NCI-H2029 (cell line): ENCODE results near the gene TMEM134.

Experiments
- DNase-seq: peaks from one replicate; lab custom pipeline; 2025; lab: John Stamatoyannopoulos, UW

Gene TMEM134

DNA sequence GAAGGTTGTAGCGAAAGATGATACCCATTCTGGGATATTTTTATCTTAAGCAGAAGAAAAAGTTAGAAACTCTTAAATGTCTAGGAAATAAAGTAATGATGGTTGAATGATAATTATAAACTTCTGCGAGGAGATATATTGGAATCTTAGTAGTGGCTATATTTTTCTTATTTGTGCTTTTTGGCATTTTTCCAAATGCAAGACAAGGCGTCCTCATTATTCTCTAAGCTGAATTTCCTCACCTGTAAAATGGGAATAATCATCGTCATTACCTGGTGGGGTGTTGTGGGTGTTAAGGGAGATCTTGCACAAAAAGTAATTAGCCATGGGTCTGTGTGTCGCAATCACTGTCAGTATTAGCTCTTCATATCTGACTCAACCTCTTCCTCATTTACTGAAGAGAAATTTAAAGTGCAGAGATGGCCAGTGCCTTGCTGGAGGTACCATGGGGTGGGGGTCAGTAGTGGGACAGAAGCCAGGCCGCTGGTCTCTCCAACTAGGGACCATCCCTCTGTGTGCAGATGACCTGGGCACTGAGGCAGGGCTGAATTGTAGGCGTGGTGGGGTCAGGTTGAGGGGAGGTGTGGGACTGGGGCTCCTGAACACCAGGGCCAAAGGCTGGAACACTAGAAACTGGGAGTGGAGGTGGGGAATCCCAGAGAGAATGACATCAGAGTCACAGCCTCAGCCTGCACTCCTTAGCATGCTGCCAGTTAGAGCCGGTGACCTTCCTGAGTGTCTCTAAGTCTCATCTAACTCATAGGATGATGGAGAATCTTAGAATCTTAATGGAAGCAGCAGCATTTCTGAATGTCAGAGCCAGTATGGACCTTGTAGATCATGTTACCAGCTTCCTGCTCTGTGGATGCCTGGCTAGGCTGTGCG, 32.0 kb upstream of the TMEM134 start:
- DNase-seq: no peak

DNA sequence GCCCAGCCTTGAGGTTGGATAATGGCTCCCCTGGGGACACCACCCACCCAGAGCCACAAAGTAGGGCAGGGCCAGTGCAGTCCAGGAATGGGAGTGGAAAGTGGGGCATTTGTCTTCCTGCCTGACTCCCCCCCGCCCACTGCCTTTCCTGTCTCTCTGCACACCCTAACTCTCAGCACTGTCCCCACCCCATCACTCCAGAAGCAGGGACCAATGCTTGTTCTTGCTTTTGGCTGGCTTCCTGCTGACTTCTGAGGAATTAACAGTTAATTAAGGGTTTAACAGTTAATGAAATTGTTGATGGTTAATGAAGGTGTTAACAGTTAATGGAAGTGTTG, 31.4 kb upstream of the TMEM134 start:
- DNase-seq: no peak

DNA sequence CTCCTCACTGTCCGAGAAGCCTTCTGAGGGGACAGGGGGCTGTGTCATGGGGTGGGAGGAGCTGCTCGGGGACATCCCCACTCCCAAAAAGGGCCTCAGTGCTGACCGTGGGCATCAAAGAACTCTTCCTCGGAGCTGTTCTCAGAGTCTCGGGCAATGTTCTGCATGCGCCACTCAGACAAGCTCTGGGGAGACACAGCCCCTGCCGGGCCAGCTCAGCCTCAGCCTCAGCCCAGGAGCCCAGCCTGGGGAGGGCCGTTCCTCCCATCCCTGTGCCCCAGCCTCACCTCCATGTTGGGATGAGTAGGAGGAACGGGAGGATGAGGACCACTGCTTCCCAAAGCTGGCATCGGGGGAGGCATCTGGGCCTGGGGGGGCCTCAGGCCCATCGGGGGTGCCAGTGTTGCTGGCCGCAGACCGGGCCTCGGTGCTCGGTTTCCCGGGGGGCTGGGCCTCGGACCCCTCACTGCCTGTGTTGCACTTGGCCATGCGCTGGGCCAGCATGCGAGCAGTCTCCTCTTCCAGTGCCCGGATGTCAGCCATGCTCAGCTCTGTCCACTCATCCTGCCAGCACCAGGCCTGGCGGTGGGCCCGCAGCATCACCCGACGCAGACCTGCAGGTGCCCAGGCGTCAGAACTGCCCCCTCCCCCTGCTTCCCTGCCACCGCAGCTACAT, 30.9 kb upstream of the TMEM134 start:
- DNase-seq: no peak

DNA sequence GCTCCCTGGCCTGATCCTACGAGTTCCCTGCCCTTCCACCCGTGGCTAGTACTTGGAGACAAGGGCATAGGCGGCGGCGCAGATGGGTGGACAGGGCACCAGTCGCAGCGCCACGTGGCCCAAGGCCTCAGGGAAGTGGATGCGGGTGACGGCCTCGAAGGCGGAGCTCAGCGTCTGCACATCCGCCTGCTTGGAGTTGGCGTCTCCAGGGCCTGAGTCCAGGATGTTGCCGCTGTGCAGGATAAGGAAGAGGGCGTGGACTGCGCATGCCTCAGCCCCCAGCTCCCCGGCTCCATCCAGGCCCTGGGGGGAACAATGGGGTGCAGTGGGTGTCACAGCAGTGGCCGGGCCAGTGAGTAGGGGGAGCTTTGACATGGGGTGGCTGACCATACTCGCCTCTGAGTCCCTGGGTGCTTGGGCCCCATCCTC, 29.5 kb upstream of the TMEM134 start:
- no peak for DNase-seq

DNA sequence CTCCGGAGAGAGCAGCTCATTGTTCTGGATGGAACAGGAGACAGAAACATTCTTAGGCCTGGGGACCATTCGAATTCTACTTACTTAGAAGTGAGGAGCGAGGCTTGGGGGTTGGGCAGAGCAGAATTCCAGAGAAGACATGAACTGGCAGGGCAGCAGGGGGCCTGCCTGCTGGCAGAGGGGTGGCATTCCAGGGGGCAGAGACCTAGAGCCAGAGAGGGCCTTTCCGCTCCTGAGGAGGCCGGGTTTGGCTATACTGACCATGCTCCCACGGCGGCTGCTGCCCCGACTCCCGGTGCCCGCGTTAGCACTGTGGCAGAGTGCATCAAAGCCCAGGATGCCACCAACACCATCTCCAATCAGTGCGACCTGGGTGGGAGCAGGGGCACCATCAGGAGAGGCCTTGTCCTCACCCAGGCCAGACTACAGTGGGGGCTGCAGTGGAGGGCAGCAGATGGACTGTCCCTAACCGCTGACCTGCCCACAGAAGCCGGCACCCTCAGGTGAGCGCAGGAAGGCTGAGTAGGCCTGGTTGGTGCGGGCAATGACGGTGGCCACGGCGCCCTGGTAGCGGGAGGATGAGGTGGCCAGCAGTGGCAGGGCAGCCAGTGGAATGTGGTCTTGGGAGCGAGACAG, 28.7 kb upstream of the TMEM134 start:
- no peak for DNase-seq

DNA sequence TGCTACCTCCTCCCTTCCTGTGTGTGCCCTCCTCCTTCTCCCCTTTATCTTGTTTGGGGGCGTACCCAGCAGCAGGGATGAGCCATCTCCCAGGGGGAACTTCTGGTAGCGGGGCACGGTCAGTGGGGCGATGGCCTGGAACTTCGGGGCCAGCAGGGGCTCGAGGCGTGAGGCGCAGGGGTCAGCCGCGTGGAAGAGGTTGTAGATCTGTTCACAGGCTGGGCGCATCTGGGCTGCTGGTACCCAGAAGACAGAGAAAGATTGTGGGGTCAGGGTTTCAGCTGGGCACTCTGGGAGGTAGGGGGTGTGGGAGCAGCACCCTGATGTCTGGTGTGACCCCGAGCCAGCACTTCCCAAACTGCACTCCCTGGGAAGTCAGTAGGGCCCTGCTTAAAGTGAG, 27.1 kb upstream of the TMEM134 start:
- no peak for DNase-seq

DNA sequence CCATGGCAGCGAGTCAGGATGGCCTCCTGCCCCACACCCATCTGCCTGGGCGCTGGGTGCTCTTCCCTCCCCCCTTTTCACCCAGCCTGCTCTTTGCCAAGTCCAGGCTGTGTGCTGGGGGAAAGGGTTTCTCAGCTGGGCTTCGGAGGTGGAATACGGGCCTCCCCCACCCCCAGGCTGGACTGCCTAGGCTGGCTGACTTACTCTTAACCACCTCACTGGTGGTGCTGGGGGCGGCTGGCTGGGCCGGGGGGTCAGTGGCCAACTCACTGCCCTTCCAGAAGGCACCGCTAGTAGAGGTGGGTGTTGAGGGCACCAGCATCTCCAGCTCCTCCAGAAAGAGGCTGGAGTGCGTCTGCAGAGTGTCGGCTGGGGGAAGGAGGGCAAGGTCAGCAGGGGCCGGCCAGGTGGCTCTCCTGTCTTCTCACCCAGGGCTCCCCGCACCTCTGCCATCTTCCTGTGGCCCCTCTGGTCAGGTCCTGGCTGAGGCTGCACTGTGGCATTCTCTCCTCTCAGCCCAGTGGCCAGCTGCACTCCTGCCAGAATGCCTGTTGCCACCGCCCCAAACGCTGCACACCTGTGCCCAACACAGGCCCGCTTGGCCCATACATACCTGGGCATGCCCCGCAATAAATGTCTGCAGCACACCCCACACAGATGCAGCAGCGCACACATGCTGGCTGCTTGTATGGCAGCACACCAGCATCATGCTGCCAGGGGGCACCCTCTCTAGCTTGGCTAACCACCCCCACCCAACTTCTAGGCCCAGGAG, 26.4 kb upstream of the TMEM134 start:
- no peak for DNase-seq

DNA sequence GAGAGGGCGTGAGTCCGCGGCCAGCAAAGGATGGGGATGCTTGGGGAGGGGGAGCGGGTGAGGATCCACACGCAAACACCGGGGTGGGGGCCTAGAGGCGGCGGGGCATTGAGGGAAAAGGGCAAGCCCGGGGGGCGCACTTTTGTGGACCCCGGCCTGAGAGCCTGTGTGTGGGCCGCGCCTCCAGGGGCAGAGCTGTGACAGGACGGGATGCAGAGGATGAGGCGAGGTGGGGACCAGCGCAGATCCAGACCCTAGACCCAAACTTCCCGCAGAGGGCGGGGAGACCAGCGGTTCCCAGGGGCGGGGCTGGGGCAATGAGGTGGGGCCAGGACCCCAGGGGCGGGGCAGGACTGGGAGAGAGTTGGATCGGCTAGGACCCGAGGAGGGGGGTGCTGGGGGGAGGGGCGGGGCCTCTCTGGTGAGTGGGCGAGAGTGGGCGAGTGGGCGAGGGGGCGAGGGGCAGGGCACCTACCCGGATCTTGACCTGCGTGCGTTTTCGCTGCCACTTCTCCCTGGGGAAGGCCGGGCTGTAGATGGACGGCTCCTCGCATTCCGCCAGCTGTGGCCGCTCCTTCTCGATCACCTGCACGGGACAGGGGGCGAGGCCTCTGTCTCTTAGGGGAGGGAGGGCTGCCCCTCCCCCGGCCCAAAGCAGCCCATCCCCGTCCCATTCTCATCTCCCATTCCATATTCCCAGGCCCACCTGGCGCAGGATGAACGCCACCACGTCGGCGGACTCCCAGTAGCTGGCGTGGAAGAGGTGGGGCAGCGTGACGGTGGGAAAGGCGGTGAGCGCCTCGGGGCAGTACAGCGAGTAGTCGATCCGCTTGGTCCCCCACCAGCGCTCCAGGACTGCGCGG, 25.6 kb upstream of the TMEM134 start:
- DNase-seq: no peak

DNA sequence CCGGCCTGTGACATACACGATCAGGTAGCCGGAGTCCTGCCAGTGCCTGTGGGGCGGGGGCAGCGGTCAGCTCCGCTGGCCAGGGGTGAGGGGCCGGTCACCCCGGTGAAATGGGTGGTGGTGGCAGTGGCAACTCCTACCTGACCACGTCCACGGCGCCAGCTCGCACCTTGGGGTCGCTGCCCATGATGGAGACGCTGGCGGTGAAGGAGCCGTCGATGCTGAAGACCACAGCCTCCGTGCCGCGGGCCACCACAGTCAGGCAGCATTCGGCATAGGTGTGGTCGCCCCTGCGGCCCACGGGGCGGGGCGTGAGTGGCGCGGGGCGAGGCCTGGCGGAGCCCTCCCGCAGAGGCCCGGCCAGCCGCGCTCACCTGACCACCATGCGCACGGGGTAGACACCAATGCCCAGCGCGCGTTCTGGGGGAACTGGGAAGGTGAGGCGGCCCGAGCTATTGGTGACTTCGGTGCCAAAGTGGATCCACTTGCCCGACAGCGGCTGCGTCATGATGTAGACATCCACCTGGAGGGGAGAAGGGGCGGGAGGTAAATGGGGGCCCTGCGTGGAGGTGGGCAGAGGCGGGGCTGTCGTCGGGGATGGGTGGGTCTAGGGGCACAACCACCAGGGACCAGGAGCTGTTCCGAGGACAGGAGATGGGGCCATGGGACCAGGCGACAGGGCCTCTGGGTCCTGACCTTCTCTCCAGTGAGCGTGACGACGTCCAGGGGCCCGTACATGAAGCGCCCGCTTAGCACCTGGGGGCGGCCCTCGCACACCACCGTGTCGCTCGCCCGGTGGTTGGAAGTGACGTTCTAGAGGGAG, 24.7 kb upstream of the TMEM134 start:
- DNase-seq: no peak

DNA sequence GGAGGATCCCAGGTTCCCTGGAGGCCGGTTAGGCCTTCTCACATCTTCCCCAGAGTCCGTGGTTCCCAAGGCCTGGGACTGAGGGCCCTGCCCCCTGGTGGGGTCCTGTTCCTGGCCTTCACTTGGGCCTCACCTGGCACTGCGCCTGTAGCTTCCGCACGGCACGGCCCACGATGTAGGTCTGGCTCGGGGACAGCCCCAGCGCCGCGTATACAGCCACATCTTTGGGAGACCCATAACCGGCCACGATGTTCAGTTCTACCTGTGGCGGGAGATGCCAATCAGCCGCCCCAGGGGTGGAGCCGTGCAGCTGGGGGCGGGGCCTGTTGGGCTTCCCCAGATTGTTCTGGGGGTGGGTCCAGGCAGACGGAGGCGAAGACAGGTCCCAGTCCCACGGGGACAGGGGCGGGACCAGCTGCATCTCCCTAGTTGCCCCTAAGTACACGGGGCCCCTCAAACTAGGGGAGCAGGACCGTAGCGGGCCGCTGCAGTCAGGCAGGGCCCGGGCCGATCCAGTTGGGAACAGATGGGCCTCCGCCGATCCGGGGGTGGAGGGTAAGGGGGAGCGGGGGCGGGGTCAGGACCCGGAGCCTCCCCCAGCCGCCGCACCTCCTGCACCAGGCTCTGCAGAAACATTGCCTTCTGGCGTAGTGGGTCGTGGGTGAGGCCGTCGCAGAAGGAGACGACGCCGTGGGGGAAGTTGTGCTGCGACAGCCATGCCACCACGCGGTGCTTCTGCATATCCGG, 23.9 kb upstream of the TMEM134 start:
- no peak for DNase-seq

DNA sequence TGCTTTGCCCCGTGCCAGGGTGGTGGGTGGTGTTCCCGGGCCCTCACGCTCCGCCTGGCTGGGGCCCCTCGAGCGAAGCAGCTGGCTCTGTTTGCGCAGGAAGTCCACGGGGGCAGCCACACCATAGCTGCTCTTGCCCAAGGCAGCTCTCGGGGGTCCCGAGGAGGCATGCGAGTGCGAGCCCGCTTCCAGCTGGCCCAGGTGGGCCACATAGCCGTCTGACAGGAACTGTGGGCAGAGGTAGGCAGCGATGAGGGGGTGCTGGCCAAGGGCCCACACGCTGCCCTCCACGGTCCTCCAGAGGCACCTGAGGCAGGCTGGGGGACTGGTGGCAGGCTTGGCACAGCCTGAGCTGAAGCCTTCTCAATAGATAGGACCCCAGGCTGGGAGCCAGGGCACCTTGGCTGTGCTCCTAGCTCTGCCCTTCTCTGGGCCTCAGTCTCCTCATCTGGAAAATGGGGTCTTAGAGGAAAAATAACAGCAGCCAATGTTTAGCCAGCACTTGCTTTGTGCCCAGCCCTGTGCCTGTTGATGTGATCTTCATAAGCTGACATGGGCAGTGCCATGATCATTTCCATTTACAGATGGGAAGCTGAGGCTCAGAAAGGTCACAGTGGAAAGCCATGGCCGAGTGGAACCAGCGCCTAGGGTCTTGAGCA, 23.1 kb upstream of the TMEM134 start:
- DNase-seq: no peak

DNA sequence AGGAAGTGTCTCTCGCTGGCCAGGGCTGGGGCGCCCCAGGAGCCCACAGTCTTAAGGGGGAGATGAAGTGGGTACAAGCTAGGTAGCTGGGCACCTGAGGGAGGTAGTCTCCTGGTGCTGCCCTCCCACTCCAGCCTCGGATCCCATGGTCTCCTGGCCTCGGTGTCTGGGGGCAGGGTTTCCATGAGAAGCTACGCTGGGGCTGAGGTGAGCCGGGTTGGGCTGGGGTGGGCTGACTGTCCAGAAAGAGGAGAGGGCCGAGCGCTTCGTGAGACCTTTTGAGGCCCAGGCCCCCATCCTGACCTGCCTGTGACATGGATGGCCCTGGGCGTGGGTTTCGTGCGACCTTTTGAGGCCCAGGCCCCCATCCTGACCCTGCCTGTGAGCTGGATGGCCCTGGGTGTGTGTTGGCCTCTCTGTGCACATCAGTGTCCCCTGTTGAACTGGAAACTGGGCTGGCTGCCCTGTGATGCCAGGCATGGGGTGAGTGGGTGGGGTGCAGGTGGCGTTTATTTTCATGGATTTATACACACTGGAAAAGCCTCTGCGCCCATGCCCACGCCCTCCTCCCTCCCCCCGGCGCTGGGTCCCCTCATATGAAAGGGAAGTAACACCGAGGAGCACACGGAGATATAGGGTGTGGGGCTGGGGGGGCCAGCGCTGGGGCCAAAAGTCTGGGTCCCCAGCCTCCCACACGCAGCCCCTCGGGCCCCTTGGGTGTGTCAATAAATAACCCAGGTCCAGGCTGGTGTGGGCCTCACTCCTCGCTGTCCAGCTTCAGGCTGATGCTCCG, 22.4 kb upstream of the TMEM134 start:
- DNase-seq: no peak

DNA sequence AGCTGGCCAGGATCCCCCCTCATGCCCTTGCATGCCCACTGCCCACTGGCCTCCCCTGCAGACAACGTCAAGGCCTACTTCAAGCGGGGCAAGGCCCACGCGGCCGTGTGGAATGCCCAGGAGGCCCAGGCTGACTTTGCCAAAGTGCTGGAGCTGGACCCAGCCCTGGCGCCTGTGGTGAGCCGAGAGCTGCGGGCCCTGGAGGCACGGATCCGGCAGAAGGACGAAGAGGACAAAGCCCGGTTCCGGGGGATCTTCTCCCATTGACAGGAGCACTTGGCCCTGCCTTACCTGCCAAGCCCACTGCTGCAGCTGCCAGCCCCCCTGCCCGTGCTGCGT, 21.6 kb upstream of the TMEM134 start:
- DNase-seq: no peak

DNA sequence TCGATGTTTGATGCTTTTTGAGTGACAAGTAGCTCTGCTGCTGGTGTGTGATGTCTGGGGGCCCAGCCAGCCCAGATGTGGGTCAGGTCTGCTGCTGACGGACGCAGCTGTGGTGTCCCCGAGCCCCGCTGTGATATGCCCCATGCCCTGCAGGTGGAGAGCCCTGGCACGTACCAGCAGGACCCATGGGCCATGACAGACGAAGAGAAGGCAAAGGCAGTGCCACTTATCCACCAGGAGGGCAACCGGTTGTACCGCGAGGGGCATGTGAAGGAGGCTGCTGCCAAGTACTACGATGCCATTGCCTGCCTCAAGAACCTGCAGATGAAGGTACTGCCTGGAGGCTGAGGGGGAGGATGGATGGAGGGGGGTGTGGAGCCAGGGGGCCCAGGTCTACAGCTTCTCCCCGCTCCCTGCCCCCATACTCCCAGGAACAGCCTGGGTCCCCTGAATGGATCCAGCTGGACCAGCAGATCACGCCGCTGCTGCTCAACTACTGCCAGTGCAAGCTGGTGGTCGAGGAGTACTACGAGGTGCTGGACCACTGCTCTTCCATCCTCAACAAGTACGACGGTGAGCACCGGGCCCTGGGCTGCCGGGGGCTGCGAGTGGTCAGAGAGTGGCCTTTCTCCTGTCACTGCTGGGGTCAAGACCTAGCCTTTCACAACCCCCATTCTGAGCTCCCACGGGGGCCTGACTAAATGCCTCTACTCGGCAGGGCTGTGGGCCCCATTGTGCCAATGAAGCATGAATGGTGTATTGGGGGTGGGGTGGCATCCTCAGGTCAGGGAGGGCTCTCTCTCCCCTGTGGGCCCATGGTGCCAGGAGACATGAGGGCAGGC, 21.1 kb upstream of the TMEM134 start:
- no peak for DNase-seq

DNA sequence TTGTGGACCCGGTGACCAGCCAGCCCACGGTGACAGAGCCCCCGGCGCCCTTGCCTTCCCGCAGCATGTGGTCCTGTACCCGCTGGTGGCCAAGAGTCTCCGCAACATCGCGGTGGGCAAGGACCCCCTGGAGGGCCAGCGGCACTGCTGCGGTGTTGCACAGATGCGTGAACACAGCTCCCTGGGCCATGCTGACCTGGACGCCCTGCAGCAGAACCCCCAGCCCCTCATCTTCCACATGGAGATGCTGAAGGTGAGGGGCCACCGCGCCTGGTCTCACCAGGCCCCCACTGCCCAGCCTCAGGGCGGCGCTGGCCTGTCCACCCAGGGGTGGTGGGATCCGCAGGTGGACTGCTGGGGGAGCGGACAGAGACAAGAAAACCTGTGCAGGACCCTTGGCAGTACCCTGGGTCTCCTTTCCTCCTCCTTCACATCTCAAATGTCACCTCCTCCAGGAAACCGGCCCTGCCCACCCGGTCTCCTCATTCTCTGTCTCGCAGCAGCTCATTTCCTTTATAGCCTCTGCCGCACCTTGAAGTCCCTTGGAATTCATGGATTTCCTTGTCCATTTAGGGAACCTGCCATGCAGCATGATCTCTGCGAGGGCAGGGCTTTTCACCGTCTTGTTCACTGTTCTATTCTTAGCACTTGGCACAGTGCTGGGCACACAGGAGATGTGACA, 20.3 kb upstream of the TMEM134 start:
- DNase-seq: no peak

DNA sequence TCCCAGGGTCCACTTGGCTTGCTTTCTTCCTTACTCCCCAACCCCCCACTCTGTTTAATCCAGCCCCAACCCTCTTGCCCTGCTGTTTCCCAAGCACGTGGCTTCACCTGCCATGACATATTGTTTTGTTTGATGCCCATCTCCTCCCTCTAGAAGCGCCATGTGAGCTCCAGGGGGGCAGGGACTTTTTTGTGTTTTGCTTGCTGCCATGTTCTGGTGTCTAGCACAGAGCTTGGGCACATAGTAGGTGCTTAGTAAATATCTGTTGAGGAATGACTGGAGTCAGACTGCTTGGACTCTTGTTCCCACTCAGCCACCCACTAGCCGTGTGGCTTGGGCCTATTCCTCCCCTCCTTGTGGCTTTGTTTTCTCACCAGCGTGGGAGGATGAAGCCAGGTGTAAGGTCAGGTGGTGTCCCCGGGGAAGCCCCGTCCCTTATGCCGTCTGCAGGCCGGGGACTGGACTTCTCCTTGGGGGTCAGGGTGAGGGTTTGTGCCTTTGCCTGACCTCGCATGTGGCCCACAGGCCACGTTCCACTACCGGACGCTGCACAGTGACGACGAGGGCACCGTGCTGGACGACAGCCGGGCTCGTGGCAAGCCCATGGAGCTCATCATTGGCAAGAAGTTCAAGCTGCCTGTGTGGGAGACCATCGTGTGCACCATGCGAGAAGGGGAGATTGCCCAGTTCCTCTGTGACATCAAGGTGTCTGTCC, 17.6 kb upstream of the TMEM134 start:
- DNase-seq: no peak
